OCI-M2 (cell line): Measurements from ENCODE around the gene PDGFRB.

ENCODE experiments used
- DNase-seq: peaks from one replicate; lab custom pipeline; 2025; ENCODE audit not compliant: unreplicated experiment; lab: John Stamatoyannopoulos, UW

Gene PDGFRB

DNA sequence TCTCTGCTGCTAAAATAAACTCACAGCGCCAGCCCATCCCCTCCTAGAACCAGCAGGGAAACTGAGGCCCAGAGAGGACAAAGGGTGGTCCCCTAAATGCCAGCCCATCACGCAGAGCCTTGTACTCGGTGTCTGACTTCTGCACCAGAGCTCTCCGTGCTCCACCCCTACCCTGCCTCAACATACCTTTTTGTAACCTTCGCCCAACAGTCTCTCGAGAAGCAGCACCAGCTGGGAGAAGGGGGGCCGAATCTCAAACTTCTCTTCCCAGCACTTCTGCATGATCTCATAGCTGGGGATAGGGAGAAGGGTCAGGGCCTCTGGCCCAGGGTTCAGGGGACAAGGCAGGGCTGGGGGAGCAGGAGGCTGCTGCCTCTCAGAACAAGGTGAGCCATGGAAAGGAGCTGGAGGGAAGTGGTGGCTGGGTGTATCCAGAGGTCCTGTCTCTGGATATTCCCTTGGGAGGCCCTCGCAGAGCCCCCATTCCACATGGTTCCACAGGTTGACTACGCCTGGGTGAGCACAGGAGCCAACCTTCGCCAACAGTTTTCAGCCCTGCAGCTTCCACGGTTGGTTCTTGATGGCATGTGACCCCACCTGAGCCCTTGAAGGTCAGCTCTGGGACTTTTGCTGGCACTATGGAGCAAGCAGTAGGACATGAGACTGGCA, 37.0 kb downstream of the PDGFRB start:
- DNase-seq = no peak

DNA sequence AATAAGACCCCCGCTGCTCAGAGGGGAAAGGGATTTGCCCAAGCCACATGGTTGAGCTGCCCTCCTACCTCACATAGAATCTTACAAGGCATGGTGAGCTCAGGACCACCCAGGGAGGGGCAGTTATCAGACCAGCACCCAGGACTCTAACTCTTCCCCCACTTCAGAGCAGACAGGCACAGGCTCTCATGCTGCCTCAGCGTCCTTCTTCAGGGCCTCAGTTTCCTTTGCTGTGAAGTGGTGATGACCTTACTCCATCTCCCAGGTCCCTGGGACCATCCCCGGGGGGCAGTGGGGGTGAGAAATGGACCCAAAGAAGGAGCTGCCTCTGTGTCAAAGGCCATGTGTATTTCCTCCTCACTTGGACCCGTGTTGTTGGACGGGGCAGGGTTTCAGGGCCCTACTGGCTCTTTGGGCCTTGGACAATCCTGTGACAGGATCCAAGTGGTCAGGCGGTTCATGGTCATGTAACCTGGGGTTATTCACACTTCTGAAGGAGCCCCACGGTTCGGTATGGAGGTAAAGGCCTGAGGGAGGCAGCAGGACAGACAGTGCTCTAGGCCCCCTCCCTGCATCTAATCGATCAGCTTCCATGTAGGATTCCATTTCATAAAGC, 37.6 kb downstream of the PDGFRB start:
- DNase-seq = no peak

DNA sequence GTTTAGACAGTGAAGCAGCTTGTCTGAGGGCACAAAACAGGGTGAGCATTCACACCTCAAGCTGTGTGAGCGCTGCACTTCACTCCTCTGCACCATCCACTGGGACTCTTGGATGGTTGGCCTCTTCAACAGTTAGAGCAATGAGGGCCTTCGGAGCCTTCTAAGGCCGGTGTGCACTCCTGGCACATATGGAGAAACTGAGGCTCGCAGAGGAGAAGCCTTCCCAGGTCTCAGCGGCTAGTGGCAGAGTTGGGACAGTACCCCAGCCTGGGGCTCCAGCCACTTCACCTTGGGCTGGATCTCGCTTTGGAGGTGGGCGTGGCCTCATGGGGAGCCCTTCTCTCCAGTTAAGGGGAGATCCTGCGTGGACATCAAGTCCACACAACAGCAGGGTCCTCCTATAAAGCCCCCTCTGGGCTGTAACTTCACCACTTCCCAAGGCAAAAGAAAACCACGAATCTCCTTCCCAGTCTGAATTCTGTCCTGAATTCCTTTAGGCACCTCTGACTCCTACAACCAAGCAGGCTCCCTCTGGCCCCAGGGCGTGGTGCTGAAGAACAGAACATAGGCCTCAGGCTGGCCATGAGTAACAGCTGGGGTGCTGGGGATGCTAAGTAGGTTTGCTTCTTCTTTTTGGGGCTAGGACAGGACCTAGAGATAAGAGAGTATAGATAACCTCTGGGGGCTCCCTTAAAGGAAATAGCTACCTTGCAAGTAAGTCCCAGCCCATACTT, 38.8 kb downstream of the PDGFRB start:
- no peak for DNase-seq

DNA sequence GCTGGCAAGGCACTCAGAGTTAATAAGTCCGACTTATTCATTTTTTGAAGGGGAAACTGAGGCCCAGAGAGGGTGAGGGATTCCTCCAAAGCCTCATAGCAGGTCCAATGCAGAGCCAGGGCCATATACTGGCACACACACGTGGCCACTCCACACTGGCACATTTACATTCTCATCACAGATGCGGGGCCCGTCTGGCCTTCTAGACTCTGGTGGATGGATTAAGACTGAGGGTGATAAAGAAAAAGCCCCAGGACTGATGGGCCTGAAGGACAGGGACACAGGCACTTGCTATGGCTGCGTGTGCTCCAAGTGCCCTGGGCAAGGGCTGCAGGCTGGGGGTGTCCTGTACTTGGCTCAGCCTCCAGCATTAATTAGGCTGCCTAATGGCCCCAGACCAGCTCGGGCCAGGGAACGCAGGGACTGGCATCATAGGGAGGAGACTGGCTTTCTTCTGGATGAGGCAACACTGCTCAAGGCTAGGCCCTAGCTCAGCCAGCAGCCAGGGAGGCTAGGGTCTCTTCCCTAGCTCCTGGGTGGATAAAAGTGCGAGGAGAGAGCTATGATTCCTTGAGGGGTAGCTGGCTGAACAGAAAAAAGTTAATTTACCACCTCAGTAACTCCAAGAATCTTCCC, 40.8 kb downstream of the PDGFRB start:
- no peak for DNase-seq

DNA sequence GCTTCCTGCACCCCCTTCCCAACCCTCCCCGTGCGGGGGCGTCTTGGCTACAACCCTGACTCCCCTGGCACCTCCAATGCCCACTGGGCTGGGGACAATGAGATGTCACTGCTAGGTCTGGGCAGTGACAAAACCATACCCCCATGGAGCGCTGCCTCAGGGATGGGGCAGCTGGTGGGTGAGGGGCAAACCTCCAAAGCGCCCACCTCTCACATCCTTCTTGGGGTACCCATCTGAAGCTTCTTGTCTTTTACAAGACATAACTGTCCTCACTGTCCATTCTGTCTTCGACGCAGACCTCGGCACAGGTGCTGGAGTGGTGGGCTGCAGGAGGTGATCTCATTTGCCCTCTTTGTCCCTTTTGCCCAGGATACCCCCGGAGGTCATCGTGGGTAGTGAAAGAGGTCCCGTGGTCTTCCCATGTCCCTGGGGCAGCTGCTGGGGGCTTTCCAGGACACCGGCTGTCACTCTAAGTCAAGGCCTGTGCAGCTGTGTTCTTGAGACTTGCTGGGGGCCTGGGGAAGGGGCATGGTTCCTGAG, 41.5 kb downstream of the PDGFRB start:
- no peak for DNase-seq

DNA sequence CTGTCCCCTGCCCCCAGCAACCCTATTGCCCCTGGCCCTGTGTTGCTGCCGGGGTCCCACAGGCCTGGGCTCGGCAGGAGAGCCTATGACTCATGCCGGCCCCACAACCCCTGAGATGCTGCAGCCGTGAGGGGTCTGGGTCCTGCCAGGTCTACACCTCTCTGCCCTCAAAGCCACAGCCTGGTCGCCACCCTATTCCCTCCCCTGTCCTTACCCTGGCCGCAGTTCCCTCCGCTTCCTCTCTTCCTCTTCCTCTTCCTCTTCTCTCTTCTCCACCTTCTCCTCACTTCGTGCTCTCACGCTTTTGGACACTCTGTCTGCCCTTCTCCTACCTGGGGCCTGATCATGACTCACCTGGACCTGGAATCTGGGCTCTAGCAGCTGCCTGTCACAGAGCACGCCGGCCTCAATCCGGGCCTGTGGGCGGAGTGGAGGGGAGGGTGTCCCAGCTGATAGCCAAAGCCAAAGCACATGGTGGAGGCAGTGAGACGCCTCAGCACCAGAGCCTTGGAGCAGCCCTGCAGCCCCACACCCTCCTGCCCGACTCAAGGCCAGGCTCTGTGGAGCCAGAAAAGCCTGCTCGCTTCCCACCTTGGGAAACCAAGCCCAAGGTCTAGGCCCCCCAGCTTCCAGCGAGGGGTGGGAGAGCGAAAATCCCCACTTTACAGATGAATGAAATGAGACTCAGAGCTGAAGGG, 42.4 kb downstream of the PDGFRB start:
- DNase-seq = no peak

DNA sequence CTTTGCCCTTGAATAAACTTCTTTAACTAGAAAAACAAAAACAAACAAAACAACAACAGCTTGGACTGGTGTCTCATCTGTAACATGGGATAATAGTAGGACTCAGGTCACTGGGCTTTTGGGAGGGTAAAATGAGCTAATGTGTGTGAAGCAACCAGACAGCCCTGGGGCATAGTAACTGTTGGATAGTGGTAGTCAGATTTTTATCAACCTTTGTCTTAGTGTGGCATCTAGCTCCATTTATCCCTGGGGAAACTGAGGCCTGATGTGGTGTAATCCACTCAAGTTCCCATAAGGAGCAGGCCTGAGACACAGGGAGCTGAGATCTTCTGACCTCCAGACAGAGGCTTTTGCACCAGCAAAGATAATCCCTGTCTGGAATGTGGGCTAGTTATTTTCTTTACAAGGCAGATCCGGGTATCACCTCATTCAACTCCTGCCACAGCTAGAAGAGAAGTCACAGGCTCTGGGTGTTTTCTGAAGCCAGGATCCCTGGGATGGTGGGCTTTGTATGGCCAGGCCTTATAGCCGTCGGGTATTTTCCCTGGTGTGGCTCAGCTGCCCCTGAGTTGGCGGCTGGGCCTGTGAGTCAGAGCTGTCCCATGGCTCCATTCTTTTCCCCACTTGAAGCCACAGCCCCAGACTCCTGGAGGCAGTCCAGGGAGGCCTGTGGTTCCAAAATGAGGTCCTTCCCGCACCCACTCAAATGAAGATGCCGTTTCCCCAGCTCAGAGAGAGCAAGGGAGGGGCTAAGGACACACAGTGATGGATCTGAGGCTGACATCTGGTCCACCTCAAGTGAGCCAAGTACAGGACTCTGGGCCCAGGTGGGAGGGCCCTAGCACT, 43.2 kb downstream of the PDGFRB start:
- DNase-seq = no peak

DNA sequence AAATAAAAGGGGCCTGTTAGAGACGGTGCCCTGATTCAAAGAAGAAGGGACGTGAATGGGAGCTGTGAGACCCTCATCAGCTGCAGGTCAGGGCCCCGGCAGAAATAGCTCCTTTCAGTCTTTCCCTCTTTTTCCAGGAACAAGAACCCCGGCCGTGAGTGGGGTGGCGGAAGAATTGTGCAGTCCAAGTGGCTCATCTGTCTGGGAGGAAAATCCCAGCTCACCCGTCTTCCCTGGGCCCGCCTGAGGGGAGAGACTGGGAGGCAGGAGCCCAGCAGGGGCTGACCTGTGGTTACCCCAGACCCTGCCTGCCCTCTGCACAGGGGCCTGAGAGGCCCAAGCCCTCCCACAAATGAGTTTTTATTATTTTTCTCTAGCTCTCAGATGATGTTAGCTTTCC, 44.5 kb downstream of the PDGFRB start:
- DNase-seq = no peak

DNA sequence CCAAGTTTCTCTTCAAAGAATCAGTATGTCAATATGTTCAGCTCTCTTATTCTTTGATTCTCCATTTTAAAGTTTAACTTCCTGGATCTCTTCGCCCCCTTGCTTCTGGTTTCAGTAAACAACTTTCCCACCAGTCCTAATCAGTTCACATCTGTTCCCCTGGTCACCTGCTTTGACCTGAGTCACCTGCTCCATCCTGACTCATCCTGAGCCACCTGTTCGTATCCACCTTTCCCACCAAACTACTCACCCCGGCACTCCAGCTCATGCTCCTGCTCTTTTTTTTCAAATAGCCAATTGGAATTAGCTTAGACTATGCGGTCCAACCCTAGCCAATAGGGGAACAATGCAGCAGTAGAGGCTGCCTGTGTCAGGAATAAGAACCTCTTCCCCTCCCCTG, 45.7 kb downstream of the PDGFRB start:
- DNase-seq = no peak

DNA sequence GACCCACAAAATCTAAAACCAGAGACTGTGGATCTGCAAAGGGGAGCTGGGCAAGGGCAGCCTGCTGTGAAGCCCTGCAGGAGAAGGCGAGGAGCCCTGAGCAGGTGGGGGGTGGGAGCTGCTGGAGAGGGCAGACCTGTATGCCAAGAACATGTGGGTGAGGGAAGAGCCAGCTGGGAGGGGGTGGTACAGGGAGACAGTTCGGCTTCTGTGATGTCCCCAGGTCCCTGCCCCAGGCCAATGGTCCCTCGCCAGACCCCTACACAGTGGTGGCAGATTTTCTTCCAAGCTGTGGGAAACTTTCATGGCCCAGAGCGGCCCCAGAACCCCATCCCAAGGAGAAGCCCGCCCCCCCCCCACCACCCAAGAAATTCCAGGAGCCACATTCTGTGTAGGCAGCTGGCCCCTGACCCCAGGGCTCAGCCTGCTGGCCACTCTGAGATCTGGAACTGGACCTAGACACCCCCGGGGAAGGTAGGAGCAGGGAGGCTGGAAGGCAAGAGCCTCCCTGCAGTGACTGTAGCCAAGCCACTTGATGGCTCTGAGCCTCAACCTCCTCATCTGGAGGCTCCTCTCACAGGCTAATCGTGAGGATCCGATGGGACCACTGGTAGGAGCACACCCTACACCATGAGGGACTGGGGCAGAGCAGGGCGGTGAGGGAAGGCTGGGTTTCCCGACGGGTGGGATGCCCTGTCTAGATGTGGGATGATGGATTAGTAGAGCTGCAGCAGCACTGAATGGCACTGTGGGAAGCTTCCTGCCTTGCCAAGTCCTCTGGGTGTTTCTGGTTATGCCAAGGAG, 46.7 kb downstream of the PDGFRB start:
- DNase-seq = no peak

DNA sequence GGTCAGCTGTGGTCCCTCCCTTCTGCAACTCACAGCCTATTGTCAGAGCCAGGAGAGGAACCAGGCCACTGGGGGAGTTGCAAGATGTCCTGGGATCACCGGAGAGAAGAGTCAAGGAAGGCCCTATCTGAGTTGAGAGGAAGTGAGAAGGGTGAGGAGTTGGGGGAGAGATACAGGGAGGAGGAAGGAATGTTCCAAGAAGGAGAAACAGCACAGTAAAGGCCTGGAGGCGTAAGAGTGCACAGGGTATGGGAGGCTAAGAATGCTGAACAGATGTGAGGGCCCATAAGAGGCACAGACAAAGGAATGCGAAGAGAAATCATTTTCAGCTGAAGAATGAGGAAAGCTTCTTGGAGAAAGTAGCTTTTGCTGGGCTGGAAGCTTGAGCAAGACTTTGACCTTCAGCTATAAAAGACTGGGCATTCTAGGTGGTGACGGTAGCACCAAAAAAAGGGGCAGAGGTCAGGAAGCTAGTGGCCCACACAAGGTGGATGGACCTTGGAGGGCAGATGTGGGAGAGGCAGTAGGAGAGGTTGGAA, 47.7 kb downstream of the PDGFRB start:
- no peak for DNase-seq

DNA sequence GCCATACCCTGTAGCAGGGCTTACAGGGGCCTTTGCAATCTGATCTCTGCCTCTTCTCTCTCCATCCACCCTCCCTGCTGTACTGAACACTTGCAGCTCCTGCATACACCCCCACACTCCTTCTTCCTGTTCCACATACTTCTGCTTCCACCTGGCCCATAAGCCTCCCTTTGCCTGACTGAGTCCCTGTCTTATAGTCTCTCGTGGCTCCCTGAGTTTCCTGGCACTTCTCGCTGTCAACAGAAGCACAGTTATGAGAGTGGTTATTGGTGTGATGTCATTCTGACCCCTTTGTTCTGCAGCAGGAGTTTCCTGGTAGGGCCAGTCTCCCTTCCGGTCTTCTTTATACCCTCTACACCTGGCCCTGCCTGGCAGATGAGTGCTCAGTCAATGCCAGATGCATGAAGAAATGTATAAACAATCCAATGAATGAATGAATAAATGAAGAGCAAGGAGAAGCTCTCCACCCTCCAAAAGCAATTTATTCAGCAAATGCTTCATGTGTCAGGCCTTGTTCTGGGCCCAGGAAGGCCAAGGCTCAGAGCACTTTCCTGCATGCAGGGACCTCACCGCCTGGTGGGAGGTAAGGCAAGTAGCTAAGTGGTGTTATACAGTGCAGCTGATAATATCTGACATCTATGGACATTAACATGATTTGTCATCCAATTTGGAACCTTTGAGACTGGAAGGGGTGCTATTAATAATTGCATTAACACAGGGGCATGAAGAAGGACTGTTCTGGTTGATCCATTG, 48.8 kb downstream of the PDGFRB start:
- no peak for DNase-seq

DNA sequence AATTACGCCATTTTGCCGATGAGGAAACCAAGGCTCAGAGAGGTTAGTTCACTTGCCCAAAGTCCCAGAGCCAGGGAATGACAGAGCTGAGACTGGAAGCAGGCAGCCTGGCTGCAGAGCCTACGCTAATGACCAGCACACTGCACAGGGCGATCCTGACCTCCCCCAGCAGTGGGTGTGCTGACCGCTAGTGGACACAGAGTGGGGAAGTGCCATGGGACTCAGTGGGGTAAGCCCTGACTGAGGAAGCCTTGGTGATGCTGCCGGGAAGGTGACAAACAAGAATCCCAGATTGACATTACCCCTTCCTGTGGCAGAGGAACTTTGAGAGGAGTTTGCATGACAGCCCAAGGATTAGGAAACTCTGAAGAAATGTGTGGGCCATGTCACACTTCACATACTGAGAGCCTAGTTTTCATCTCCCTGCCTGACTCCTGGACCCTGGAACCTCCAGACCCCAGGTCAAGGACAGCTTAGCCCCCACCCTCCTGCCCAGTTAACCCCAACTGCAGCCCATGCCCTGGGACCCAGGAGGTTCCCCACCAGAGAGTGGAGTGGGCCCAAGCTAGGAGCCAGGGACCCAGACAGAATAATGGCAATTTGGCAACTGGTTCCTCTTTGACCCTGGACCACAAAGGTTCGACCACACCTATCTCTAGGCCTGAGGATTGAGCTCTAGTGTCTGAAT, 49.6 kb downstream of the PDGFRB start:
- DNase-seq = no peak

DNA sequence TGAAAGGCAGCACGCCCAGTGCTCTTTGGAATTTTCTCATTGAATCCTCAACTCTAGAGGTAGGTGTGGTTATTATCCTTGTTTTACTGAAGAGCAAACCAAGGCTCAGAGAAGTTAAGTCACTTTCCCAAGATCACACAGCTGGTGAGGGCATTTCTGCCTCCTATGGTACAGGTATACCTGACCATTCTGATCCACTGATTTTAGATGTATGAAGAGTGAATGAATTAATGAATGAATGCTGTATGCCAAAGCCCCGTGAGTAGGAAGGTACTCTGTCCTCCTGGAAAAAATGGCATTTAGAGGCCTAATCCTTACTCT, 51.1 kb downstream of the PDGFRB start:
- DNase-seq = no peak

DNA sequence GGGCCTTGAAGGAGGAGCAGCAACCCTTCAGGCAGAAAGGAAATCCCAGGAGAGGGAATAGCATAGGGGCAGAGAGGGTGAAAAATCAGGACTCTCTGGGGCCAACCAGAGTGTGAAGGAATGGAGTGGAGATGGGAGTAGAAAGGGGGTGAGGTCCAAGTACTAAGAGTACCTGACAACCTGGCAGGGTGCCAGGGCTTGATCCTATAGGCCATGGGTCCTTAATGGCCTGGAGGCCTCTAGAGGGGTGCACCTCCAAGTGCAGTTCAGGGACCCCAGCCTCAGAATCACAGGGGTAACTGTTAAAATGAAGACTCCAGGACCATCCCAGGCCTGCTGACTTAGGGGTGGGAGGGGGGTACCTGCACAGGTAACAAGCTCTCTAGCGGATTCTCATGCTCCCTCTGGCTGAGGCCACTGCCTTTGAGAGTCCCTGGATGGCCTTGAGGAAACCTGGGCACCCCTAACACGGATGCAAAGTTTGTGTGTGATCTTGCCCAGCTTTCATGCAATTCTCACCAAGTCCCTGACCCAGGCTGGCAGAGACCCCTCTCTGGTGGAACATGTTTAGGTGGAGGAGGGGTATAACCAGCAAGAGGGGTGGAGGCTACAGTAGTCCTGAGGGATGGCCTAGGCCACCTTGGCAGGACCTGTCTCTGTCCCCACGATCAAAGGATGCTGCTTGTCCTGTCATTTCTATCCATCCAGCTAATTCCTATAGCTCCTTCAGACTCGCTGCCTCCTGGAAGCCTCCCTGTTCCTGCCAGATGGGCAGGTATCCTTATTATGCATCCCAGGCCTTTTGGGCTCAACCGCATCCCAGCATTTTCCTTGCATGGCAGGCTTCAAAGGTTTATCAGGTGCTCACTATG, 51.7 kb downstream of the PDGFRB start:
- no peak for DNase-seq

DNA sequence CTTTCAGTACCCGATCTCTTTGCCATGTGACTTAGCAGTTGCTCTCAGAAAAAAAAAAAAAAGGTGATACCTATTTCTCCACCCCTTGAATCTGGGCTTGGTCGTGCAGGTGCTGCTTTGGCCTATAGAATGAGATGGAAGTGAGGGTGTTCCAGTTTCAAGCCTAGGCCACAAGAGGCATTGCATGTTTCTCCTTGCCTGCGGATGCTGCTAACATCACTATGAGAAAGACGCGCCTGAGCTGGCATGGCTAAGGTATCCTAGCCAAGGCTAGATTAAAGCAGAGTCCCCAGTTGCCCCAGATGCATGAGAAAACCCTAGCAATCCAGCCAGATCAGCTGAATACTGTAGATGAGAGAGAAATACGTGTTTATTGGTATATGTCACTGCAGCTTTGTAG, 54.6 kb downstream of the PDGFRB start:
- DNase-seq = no peak

DNA sequence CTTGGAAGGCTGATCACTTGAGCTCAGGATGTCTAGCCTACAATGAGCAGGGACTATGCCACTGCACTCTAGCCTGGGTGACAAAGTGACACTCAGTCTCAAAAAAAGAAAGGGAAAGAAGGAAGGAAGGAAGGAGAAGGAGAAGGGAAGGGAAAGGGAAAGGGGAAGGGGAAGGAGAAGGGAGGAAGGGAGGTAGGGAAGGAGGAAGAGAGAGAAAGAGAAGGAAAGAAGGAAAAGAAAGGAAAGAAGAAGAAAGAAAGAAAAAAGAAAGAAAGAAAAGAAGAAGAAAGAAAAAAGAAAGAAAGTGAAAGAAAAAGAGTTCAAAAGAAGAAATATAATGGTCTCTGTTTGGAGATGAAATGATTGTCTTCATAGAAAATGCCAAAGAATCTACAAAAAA, 58.5 kb downstream of the PDGFRB start:
- no peak for DNase-seq
